Gastrocnemius medialis (tissue), 4 donors: Measurements from ENCODE around the gene RRP9. TPM values are rescaled to one million over a fixed set of nuclear protein-coding genes. Genes with fewer than 3 reads are reported as not detected.

ENCODE experiments used
- ATAC-seq, 2 donors: fragments of 150-250 bp; one replicate each; pipeline ENCODE4 v1.9.1; 2016
- DNase-seq, 2 donors: peaks; one replicate each; pipeline ENCODE4 v3.0.0-alpha.2; 2019
- H3K27ac ChIP-seq, 4 donors: fragments of 200-600 bp; sonication (generic); 1 replicate in 1 of 4; 2 replicates in 3 of 4; pipeline ENCODE4 v1.5.1; 2016 to 2018; ENCODE audit warnings: mild to moderate bottlenecking in 2 of 4, moderate library complexity in 1 of 4
- H3K27me3 ChIP-seq, 3 donors: fragments of 200-600 bp; sonication (generic) in 2 of 3; 1 replicate in 1 of 3; 2 replicates in 2 of 3; pipeline versions ENCODE4 v1.5.1 to v1.6.0; 2016 to 2019; ENCODE audit warnings: mild to moderate bottlenecking in 1 of 3, moderate library complexity in 1 of 3
- H3K36me3 ChIP-seq, 2 donors: fragments of 200-600 bp; sonication (generic) in 1 of 2; one replicate each; pipeline ENCODE4 v1.5.1; 2017 to 2018
- H3K4me1 ChIP-seq, 2 donors: fragments of 200-600 bp; sonication (generic) in 1 of 2; one replicate each; pipeline ENCODE4 v1.5.1; 2016 to 2017; ENCODE audit warnings: mild to moderate bottlenecking in 2 of 2
- H3K4me3 ChIP-seq, 4 donors: fragments of 200-600 bp; sonication (generic) in 3 of 4; 1 replicate in 1 of 4; 2 replicates in 3 of 4; pipeline ENCODE4 v1.5.1; 2016 to 2019; ENCODE audit warnings: mild to moderate bottlenecking in 2 of 4
- H3K9me3 ChIP-seq, 3 donors: fragments of 200-600 bp; sonication (generic) in 2 of 3; 1 replicate in 1 of 3; 2 replicates in 2 of 3; pipeline ENCODE4 v1.5.1; 2016 to 2019
- POLR2A ChIP-seq, 2 donors: fragments of 450-650 bp; IDR thresholded peaks; one replicate each; pipeline ENCODE4 v1.6.1; 2017; ENCODE audit warnings: antibody characterized with exemption in 2 of 2, mild to moderate bottlenecking in 2 of 2, moderate library complexity in 2 of 2
- in situ Hi-C, 4 donors: fragments of 200-750 bp; cut with MboI; loops; one replicate each; pipeline versions ENCODE4 v1.15.0 to v1.8.0; 2017; ENCODE audit warnings: low sequenced_read_pairs in 4 of 4
- intact Hi-C: fragments of 100-400 bp; cut with DNase I; formaldehyde crosslinking; loops from one replicate; pipeline ENCODE4 v1.15.1; 2023; ENCODE audit warnings: low total_unique reads
- total RNA-seq, 4 donors: library from RNA; depleted of rRNA; stranded (reverse); fragments of >200 nt; gene quantifications; one replicate each; pipeline versions ENCODE4 v1.1.0 to v1.2.3, GENCODE V29; 2016
- TF ChIP-seq, protein P1 (sequence below), 5 experiments: fragments of 450-650 bp in 3 of 5; fragments of 200-600 bp in 2 of 5; sonication (generic) in 2 of 5; IDR thresholded peaks in 4 of 5; conservative IDR thresholded peaks in 1 of 5; 1 replicate in 4 of 5; 2 replicates in 1 of 5; pipeline ENCODE4 v1.5.1; 2016 to 2019; ENCODE audit warnings: antibody characterized with exemption in 5 of 5, mild to moderate bottlenecking in 3 of 5, moderate library complexity in 3 of 5

The RRP9 gene
- total RNA-seq, 4 donors from 2014 or later = 19.2 to 25.9 (median 24.9) TPM

DNA sequence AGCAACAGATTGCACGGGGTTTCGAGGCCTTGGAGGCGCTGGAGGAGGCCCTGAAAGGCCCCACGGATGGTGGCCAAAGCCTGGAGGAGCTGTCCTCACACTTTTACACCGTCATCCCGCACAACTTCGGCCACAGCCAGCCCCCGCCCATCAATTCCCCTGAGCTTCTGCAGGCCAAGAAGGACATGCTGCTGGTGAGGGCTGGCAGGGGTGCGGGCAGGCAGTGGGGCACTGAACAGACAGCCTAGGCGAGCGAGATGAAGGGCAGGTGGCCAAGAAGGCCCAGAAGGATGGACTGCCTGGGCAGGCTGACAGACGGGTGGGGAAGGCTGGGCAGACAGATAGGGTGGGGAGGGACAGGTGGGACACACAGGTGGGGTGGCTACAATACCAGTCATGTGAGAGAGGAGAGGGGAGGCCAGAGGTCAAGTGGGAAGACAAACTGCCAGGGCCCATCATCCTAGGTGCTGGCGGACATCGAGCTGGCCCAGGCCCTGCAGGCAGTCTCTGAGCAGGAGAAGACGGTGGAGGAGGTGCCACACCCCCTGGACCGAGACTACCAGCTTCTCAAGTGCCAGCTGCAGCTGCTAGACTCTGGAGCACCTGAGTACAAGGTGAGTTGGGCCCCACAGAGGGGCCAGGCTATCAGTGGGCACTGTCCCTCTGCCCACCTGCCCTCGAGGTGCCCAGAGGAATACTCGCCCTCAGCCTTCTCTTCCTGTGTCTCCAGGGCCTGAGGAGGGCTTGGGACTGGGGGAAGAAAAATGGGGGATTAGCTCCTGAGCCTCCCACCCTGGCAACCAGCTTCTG is 3.5 kb upstream of the RRP9 start:
- no peak for ATAC-seq
- in situ Hi-C loops = loop anchor here in 2 of 4 donors (10.0 kb wide), 1 partner anchor 50 kb away; the partner anchor contains the start of gene RPL29 (in 2 of the 2)
- H3K36me3 ChIP-seq = peaks cover 0 to 21% of the 10 kb centered on the region in 2 donors
- H3K4me1 ChIP-seq = peaks cover 22 to 25% of the 10 kb centered on the region in 2 donors
- no peaks in the 10 kb centered on the region for H3K9me3 ChIP-seq
- no peak overlapping the region for H3K27ac ChIP-seq
- no peak overlapping the region for H3K4me3 ChIP-seq
- TF ChIP-seq, protein P1, sequence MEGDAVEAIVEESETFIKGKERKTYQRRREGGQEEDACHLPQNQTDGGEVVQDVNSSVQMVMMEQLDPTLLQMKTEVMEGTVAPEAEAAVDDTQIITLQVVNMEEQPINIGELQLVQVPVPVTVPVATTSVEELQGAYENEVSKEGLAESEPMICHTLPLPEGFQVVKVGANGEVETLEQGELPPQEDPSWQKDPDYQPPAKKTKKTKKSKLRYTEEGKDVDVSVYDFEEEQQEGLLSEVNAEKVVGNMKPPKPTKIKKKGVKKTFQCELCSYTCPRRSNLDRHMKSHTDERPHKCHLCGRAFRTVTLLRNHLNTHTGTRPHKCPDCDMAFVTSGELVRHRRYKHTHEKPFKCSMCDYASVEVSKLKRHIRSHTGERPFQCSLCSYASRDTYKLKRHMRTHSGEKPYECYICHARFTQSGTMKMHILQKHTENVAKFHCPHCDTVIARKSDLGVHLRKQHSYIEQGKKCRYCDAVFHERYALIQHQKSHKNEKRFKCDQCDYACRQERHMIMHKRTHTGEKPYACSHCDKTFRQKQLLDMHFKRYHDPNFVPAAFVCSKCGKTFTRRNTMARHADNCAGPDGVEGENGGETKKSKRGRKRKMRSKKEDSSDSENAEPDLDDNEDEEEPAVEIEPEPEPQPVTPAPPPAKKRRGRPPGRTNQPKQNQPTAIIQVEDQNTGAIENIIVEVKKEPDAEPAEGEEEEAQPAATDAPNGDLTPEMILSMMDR (IDR thresholded peaks at IDR 0.05 in 4 of 5, conservative IDR thresholded peaks at IDR 0.05 in 1 of 5) = no peak
- no peak for TF ChIP-seq POLR2A (IDR thresholded peaks at IDR 0.05)
- H3K27me3 ChIP-seq = no peaks in the 10 kb centered on the region
- intact Hi-C loops = no loop called here
- no peak for DNase-seq

DNA sequence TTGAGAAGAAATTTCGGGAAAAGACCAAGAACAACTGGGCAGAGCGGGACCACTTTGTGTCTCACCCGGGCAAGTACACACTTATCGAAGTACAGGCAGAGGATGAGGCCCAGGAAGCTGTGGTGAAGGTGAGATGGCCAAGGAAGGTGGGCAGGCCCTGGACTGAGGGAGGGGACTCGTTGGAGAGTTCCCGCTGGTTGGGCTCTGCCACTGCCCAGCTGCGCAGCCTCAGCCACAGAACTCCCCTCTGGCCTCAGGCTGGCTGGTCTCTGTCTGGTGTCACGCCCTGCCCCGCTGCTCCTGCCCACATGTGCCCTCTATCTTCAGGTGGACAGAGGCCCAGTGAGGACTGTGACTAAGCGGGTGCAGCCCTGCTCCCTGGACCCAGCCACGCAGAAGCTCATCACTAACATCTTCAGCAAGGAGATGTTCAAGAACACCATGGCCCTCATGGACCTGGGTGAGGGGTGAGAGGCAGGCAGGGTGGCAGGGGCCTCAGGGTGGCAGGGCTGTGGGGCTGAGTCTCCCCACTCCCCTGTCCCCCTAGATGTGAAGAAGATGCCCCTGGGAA is 2.8 kb upstream of the RRP9 start:
- H3K36me3 ChIP-seq = peaks cover 0 to 21% of the 10 kb centered on the region in 2 donors
- intact Hi-C loops (no loop called here), in situ Hi-C loops (loop anchor here in 2 of 4 donors (10.0 kb wide), 1 partner anchor 50 kb away; the partner anchor contains the start of gene RPL29 (in 2 of the 2))
- no peaks in the 10 kb centered on the region for H3K9me3 ChIP-seq
- no peak overlapping the region for H3K4me3 ChIP-seq
- peaks cover 23 to 29% of the 10 kb centered on the region in 2 donors for H3K4me1 ChIP-seq
- no peak overlapping the region for H3K27ac ChIP-seq
- H3K27me3 ChIP-seq = no peaks in the 10 kb centered on the region
- ATAC-seq (no peak), DNase-seq (no peak)
- TF ChIP-seq POLR2A (IDR thresholded peaks at IDR 0.05) = no peak
- TF ChIP-seq, protein P1 (IDR thresholded peaks at IDR 0.05 in 4 of 5, conservative IDR thresholded peaks at IDR 0.05 in 1 of 5) = no peak

DNA sequence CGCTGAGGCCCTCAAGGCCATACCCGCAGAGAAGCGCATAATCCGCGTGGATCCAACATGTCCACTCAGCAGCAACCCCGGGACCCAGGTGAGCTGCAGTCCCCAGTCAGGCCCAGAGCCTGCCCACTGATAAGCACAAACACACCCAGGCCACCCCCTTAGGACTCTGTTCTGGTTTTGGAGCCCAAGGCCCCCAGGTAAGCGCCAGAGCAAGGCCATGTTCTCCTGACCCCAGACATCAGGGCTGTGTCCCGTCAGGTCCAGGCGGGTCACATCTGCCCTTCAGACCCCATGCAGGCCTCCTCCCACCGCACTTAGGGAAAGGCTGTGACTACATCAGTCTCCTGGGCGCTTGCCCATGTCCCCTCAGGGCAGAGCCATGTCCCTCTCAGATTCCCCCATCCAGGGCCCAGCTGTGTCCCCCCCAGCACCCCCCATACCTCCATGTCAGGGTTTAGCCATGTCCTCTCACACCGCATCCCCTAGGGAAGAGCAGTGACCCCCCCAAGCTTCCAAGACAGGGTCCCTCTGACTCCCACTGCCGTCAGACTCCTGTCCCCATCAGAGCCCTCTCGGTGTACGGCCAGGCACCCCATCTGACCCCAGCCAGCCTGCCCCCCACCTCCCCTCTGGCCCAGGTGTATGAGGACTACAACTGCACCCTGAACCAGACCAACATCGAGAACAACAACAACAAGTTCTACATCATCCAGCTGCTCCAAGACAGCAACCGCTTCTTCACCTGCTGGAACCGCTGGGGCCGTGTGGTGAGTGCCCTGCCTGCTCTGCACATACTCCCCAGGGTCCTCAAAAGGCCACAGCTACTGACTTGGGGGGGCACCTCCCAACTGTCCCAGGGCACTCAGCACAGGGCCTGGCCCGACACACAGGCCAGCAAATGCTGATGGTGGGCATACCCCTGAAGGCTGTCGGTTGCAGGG is 2.0 kb upstream of the RRP9 start:
- DNase-seq = no peak
- in situ Hi-C loops = loop anchor here in 2 of 4 donors (10.0 kb wide), 1 partner anchor 51 kb away; the partner anchor contains the start of gene RPL29 (in 2 of the 2)
- H3K9me3 ChIP-seq = no peaks in the 10 kb centered on the region
- peak overlapping the region; percentile 92 to 100 (median 95) for H3K27ac ChIP-seq
- H3K27me3 ChIP-seq = no peaks in the 10 kb centered on the region
- H3K4me1 ChIP-seq = peaks cover 23 to 29% of the 10 kb centered on the region in 2 donors
- TF ChIP-seq, protein P1 (IDR thresholded peaks at IDR 0.05 in 4 of 5, conservative IDR thresholded peaks at IDR 0.05 in 1 of 5) = no peak
- TF ChIP-seq POLR2A (IDR thresholded peaks at IDR 0.05) = no peak
- intact Hi-C loops = no loop called here
- no peak for ATAC-seq
- H3K36me3 ChIP-seq = peaks cover 0 to 25% of the 10 kb centered on the region in 2 donors
- peak overlapping the region in 2 of 4 donors; percentile 59 to 88 for H3K4me3 ChIP-seq
